HG03175 (cell line): ENCODE measurements around the gene CHRND.

ENCODE experiments used
- ATAC-seq: cut with Tn5 transposase; IDR thresholded peaks from one replicate; pipeline ENCODE4 v1.9.1; 2021; ENCODE audit warnings: mild to moderate bottlenecking, moderate library complexity; ENCODE audit not compliant: unreplicated experiment

CHRND gene

DNA sequence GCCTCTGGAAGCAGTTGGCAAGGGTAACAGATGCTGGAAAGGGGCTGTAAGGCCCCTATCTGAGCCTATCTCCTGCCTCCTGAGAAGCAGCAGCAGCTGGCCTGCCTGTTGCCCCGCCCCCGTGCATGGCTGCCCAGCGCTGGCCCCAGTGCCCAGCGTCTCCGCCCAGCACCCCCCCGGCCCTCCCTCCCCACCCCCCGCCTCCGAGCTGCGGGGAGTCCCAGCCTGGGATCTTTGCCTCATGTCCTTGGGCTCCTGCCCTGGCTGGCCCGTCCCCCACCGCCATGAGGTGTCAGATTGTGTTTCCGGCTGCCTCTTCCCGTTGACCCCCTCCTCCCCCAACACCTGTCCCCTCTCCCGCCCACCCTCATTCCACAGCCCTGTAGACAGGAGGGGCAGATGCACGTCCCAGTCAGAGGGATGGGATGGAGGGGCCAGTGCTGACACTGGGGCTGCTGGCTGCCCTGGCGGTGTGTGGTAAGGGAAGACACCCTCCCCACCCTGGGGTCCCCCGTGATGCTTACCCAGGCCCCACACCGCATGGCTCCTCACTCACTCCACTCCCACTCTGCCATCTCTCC lies at the start of gene CHRND:
Gene CHRND, plus strand, starts transcription at position 370 of the 581 bp plus-strand sequence. Its CDS starts 56 bp downstream, at position 426.
- no peak for ATAC-seq

DNA sequence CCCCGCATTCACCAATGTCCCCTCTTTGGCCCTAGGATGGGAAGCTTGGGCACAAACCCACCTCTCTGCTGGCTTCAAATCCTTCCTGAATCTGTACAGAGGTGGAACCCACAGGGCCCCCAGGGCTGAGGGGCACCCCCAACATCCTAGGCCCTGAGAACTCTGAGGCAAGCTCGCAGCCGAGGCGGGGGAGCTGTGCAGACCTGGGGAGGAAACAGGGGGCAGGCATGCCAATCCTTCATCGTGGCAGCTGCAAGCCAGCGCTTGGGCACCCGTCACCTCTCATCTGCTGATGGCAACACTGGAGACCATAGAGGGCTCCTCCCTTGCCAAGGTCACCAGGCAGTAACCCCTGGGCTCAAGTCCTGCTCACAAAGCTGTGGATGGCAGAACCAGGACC lies 49.2 kb upstream of the CHRND start:
- no peak for ATAC-seq

DNA sequence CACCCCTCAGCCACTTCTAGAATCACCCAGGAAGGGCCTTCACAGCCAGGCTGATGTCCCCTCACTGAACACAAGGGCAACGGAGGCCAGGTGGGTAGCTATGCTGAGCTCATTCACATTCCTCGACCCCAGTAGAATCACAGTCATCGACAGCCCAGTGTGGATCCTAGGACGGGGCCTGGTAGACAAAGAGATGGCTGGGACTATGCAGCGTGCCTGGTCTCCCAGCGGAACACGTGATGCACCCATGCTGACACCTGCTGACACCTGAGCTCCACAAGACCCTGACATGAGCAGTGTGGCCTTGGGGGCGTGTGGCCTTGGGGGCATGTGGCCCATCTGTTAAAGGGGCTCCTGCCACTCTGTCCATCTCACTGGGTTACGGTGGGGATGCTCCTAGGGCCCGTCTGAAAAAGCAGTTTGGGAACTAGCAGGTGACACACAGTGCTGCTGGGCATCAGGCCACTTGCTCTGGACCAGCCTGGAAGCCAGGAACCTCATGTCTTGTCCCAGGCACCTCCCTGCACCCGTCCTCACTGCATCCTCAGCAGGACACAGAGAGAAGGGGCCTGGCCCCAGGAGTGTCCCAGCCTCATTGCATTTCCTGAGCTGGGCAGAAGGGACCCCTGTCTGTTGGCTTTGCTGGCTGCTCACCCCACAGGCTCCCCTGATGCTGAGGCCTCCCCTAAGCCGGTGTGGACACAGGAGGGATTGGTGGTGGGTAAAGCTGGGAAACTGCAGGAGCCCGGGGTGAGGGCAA lies 48.0 kb upstream of the CHRND start:
- ATAC-seq: no peak

DNA sequence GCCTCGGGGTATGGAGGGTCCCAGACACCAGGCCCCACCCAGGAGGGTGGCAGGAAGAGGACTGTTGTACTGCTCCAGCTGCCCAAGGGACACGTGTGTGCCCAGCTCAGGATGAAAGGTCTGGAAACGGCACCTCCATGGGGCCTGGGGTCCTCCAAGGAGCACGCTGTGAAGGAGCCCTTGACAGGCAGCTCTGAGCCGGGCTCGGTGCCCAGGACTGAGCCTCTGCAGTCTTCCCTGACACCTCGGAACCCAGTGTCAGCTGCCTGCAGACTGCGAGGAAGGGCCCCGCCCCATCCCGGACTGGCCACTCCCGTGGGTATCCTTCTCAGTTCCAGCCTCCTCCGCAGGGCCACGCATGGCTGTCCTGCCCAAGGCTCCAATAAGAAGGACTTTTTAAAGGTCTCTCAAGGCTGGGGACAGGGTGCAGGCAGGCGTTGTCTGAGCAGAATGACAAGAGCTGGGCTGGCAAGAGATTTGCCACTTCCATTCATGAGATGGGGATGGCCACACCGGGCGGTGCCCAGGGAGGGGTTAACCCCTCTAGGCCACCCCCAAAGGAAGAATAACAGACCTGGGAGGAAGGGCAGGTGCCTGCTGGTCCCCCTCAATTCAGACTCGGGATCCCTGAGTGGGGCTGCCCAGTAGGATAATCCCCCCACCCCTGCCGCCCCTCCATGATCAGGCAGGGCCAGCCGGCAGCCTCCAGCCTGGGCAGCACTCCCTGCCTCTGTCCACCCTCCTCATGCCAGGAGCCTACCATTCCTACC lies 47.2 kb upstream of the CHRND start:
- no peak for ATAC-seq

DNA sequence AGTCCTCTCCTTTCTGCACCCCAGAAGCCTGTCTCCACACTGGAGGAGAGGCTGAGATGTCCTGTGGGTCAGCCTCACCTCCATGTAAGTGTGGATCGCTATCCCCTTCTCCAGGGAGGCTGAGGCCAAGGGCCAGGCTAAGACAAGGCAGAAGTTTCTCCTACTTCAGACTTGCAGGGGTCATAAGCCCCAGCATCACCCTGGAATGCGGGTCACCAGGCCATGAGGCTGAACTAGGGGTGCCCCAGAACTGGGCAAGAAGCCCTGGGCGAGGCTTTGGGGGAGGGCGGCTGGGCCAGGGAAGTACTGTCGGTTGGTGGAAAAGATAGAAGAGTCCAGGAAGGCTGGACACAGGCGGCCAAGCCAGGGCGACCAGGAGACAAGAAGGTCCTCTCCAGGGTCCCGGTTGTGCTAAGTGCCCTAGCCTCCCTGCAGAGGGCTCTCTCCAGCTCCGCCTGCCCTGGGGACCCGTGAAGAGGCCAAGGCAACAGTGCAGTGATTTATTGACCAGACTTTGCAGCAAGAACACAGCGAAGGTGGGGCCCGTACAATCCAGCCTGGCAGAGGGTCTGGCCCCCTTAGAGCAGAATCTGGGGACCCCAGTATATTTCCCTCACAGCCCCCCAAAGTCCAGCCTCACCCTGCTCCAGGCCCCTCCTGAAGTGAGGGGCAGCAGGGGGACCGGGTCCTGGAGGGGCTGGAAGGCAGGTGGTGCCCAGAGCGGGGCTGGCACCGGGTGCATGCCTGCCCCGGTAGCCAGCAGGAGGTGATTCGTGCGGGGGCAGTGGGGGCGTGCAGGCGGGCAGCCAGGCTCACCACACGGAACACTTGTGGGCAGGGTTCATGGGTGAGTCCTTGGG lies 46.4 kb upstream of the CHRND start:
- no peak for ATAC-seq

DNA sequence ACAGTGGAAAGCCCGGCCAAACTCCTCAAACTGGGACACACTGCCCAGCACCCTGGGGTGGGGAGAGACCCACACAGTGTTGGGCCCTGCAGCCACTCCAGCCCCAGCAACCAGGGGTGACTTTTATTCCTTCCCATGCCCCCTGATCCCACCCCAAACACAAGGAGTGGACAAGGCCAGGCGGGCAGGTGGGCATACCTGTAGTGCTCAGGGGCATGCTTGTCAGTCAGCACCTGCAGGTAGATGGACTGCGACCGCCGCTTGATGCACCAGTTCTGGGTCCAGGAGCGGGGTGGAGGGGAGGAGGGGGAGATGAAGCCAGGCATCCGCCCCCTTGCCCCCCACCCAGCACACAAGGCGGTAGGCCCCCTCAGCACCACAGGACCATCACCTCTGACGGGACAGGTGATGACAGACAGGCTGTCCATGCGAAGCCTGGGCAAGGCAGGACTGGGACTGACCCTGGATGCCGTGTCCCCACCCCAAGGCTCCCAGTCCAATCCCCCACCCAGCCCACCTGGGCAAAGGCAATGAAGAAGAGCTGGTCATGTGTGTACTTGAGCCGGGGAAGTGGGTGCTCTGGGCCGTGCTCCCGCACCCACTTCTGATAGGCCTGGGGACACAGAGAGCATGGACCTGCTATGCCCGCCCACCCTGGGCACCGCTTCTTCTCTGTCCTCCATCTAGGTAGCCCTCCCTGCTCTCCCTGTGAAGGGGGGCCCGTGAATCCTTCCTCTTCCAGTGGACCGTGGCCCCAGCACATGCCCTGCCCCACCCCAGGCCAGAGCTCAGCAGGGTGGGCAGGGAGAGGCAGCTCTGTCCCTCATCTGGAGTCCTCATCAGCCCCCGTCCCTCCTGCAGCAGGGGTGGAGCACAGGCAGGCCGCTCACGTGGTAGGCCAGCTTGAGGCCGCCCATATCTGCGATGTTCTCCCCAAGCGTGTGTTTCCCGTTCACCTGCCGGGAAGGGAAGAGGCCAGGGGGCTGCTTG lies 45.5 kb upstream of the CHRND start:
- no peak for ATAC-seq

DNA sequence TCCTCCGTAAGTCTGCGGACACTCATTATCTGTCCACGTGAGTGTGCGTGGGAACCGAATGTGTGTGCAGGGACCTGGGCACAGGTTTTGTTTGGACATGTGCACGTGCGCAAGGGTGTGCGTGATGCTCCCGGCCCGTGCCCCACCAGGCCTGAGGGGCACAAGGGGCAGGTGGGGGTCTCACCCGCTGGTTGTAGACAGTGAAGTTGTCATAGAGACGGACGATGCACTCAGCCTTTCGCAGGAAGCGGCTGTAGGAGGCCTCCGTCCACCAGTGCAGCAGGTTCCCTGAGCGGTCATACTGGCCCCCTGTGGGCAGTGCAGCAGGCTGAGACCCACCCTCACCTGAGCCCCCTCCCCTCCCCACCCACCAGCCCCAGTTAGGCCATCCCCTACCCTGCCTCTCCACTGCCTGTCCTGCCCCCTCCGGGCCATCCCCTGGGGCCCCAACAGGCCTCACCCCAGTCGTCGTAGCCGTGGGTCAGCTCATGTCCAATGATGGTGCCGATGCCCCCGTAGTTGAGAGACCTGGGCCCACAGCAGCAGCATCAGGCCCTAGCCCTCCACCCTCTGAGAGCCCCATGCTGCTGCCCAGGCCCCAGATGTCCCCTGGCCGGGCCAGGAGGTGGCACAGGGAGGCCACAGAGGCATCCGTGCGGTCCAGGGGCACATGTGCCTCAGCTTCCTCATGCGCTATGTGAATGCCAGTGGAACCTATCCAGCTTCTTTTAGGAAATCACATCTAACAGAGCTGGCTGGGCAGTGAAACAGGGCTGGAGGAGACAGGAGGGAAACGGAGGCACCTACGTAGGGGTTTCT lies 44.4 kb upstream of the CHRND start:
- no peak for ATAC-seq

DNA sequence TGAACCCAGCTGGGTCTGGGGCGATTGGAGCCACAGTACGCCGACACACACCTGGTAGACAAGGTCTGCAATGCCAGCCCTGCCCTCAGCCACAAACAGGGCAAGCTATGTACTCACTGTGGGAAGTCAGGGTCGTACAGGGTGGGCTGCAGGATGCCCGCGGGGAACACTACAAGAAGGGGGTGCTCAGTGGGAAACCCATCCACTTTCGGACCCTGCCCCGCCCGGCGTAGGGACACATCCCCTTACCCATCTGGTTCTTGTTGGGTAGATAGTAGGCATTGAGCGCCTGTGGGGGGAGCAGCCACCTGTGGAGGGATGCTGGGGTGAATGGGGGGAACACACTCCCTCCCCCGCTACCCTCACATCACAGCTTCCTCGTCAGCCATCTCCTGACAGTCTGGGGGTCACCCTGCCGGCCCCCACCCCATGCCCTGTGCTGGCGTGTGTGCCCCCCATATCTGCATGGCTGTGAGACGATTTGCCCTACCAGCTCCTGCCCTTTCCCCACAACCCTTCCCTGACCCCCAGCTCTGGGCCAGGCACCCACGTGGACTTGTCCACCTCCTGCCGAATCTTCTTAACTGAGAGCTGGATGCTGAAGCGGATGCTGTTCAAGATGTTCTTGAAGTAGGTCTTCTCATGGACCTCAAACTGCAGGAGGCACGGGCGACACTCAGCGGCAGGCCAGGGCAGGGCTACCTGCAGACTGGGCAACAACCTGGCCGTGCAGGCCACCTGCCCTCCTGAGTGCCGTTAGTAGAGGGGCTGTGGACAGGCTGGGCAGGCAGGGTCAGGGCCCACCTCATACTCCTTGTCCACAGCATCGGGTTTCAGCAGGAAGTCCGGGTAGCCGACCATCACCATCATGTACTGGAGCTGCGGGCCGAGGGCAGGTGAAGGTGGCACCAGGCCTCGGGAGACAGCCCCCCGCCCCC lies 43.4 kb upstream of the CHRND start:
- ATAC-seq: no peak

DNA sequence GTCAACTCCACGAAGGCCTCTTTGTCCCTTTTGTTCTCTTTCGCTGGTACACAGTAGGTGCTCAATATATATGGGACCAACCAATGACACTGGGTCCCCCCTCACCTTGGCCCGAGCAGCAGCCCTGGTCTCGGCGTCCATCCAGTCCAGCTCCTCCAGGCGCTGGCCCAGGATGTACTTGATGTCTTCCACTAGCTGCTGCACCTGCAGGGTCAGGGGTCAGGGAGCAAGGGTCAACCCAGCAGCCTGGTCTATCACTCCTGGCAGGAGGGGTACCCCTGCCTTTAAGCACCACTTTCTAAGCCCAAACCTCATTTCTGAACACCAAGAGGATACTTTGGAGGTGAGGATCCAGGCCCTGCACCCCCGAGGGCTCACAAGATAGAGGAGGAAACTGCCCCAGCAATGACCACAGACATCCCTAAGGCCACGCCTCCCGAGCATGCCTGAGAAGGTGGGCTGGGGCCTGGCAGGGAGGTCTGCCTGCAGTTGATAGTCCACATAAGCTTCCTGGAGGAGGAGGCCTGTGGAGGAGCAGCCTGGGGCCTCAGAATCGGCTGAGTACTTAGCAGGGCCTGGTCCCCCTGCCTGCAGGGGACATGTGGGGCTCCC lies 42.5 kb upstream of the CHRND start:
- ATAC-seq: no peak

DNA sequence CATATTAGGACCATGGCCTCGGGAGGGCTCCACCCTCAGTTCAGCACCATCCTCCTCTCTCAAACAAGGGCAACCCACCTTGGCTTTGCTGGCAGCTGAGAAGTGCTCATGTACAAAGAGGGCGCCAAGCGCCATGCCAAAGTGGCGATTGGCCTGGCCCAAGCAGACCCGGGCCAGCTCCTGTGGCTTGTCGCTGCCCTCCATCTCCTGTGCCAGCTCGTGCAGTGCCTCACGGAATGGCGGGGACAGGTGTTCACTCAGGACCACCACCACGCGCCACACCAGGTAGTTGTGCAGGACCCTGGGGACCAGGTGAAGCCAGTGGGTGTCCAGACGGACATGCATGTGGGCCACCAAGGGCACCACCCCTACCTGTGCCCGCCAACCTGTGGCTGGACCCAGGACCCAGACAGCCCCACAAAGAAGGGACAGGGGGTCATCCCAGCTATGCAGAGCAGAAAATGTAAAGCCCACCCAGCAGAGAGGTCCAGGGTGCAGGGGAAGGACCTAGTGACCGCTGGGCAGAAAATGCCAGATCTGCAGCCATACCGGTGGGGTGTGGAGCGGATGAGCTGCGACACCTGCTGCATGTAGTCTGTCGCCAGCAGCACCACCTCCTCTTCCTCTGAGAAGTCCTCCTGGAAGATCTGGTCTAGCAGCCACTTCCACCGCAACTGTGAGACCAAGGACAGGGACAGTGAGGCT lies 41.9 kb upstream of the CHRND start:
- no peak for ATAC-seq

DNA sequence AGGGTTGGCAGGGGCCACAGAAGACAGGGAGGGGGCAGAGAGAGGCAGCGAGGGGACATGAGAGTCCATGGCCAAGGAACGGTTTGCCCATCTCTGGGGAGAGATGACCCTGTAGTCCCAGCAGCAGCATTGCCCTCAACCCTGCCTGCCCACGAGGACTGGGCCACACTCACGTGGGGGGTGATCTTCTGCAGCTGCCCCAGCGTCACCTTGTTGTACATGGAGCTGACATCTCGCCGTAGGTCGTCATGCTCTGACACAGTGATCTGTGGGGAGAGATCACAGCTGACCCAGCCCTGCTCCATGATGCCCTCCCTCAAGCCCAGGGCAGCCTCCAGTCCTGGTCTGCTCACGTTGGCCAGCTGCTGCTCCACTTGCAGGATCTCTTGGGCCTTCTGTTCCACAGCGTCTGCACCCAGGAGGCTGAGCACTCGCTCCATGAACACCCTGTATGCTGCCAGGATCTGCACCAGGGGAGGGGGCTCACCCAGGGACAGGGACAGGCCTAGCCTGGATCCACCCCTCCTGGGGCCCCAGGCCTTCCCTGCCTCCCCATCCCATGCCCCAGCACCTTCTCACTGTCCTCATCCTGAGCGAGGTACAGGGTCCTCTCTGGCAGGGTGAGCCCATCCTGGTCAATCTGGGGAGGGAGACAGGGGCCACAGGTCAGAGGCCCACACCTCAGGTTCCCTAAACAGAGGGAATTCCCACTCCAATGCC lies 41.2 kb upstream of the CHRND start:
- no peak for ATAC-seq

DNA sequence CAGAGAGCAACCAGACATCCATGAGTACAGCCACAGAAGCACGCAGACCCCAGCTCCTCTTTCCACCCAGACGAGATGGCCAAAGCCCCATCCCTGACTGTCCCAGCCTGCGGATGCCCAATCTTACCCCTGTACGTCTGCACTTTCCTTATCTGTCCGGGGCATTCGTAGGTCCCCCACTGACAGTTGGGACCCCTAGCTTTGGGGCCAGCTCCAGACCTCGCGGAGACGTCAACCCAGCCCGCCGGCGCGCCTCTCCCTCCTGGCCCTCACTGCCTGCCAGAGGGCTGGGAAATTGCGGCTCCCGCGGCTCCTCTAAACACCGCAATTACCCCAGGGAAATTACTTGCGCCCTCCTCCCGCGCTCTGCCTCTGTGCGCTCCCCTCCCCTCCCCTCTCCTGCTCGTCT lies 40.6 kb upstream of the CHRND start:
- no peak for ATAC-seq

DNA sequence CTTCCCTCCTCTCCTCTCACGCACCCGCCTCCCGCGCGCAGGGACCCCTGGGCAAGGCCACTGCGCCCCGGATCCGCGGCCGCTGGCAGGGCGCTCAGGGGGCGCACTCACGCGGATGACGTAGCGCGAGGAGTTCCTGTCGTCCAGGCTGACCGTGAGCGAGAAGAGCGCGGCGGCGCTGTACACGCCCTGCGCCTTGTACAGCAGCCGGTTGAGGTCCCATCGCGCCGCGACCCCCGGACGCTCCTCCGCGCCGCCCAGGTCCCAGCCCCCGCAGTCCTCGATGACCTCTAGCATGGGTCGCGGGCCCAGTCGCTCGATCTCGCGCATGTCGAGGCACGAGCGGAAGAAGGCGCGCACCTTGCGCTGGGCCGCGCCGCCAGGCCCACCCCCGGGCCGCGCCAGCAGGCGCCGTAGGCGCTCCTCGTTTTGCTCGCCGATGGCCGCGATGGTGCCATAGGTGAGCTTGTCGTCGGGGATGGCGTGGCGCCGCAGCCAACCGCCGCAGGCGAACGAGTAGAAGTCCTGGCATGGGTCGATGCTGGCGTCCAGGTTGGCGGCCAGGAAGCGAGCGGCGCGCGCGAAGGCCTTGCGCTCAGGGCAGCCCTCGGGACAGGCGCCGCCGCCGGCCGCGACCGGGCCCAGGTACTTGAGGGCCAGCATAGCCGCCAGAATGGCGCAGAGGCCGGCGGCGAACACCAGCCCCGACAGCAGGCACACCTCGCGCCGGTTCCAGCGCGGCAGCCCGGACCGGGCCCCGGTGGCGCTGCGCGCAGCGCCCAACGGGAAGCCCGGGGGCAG lies 40.0 kb upstream of the CHRND start:
- ATAC-seq: no peak

DNA sequence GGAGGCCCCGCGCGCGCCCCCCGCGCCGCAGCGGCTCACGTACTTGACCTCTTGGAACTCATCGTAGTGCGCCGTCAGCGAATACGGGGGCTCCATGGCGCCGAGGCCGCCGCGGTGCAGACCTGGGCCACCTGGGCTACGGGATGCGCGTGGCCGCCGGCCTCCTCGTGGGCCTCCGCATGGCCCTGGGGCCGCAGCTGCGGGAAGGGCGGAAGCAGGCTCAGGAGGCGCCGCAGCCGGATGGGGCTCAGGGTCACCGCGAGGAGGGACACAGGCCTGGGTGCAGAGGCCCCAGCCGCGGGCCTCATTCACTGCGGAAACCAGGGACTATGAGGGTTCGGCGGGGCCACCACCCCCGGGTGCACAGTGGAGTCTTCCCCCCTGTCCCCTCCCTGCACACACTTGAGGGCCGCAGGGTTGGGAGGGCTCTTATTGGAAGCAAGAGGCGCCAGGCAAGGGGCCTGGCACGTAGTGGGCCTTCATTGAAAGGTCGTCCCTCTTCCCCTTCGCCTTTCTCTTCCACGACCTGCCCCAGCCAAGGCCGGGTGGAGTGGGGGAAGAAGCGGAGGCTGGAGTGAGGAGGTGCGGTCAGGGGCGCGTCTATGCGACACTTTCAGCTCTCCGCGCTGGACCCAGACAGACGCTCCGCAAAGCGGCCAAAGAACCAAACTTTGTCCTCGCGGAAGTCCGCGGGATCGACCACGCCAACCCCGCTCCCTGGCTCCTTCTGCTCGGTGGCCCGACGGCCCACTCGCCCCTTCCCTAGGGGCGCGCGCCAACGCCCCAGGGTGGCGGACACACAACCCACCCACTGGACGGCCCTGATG lies 39.2 kb upstream of the CHRND start:
- no peak for ATAC-seq
